GM13977 (cell line): ENCODE data around the gene MARVELD3.
"Not testable (repeated sequence)": the region's sequence is repeated elsewhere in the genome, so short reads cannot be mapped to it uniquely, and the experiment has no call there.

Experiments used
- DNase-seq: peaks from one replicate; pipeline ENCODE4 v3.0.0; 2012; ENCODE audit warnings: low spot score
- in situ Hi-C: fragments of 300-500 bp; cut with MboI; formaldehyde crosslinking; loops from one replicate; pipeline ENCODE4 v1.12.0; 2022; ENCODE audit warnings: low sequenced_read_pairs, low pct_unique_long_range_greater_than_20kb, mixed read lengths, inconsistent platforms; ENCODE audit not compliant: unreplicated experiment
- TF ChIP-seq, protein P1 (sequence below): IDR thresholded peaks from 2 replicates; pipeline ENCODE4 v1.5.1; 2012; ENCODE audit warnings: mild to moderate bottlenecking, control low read depth; ENCODE audit not compliant: insufficient read depth; ENCODE audit errors: extremely low read depth, missing control alignments

Gene MARVELD3, protein sequence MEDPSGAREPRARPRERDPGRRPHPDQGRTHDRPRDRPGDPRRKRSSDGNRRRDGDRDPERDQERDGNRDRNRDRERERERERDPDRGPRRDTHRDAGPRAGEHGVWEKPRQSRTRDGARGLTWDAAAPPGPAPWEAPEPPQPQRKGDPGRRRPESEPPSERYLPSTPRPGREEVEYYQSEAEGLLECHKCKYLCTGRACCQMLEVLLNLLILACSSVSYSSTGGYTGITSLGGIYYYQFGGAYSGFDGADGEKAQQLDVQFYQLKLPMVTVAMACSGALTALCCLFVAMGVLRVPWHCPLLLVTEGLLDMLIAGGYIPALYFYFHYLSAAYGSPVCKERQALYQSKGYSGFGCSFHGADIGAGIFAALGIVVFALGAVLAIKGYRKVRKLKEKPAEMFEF

DNA sequence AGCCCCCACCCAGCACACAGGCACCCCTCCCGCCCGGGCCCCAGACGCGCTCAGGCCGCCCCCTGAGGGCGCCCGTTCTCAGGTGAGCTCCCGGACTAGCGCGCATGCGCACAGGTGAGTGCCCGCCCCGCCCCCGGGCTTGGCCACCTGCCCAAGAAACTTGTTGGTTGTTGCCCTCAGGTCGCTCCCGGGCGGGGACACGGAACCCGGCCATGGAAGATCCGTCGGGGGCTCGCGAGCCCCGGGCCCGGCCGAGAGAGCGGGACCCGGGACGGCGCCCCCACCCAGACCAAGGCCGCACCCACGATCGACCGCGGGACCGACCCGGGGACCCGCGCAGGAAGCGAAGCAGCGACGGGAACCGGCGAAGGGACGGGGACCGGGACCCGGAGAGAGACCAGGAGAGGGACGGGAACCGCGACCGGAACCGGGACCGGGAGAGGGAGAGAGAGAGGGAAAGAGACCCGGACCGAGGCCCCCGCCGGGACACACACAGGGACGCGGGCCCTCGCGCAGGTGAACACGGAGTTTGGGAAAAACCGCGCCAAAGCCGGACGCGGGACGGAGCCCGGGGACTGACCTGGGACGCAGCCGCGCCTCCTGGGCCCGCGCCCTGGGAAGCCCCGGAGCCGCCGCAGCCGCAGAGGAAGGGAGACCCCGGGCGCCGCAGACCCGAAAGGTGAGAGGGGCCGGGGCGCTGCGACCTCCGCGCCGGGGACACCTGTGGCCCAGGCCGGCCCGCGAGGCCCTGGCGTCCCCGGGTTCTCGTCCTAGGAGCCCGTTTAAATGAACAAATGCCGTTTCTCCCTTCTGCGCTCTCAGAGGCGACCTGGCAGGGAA is at the start of gene MARVELD3:
Gene MARVELD3 (plus strand): TSS at position 167 of the 840 bp plus-strand sequence. CDS start 46 bp downstream, at position 213.
- TF ChIP-seq, protein P1, sequence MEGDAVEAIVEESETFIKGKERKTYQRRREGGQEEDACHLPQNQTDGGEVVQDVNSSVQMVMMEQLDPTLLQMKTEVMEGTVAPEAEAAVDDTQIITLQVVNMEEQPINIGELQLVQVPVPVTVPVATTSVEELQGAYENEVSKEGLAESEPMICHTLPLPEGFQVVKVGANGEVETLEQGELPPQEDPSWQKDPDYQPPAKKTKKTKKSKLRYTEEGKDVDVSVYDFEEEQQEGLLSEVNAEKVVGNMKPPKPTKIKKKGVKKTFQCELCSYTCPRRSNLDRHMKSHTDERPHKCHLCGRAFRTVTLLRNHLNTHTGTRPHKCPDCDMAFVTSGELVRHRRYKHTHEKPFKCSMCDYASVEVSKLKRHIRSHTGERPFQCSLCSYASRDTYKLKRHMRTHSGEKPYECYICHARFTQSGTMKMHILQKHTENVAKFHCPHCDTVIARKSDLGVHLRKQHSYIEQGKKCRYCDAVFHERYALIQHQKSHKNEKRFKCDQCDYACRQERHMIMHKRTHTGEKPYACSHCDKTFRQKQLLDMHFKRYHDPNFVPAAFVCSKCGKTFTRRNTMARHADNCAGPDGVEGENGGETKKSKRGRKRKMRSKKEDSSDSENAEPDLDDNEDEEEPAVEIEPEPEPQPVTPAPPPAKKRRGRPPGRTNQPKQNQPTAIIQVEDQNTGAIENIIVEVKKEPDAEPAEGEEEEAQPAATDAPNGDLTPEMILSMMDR, result no peak
- in situ Hi-C loops, result no loop called here
- DNase-seq, result peak; percentile 59

DNA sequence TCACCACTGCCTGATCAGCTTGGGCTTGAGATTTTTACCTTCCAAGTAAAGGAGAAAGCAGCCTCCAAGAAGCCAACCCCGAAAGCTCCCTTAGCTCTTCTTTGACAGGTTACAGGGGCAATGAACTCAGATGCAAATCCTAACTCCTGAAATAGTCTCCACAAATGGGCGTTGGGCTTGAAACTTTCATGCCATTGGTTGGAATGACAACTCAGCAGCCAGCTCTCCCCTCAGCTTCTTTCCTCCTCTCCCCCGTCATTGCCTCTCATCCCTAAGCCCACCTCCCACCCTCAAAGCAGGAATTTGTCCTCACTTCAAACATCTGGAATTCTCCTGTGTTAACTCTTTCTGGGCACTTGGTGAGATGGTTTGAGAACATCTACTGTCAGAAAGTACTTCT is 49.0 kb upstream of the MARVELD3 start, which contains the start of gene TAT:
Gene TAT (minus strand): TSS at position 122 of the 400 bp plus-strand sequence. CDS start 677 bp downstream, outside the sequence.
- in situ Hi-C loops, result no loop called here

DNA sequence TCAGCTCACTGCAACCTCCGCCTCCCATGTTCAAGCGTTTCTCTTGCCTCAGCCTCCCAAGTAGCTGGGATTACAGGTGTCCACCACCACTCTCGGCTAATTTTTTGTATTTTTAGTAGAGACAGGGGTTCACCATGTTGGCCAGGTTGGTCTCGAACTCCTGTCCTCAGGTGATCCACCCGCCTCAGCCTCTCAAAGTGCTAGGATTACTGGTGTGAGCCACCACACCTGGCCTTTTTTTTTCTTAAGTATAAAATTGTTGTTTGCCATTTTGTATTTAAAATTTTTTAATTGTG is 43.5 kb upstream of the MARVELD3 start:
- in situ Hi-C loops, result not testable (repeated sequence)

More for the DNA sequence above, 49.0 kb upstream of the MARVELD3 start, which contains the start of gene TAT:
- TF ChIP-seq, protein P1, result no peak
- no peak for DNase-seq

DNA sequence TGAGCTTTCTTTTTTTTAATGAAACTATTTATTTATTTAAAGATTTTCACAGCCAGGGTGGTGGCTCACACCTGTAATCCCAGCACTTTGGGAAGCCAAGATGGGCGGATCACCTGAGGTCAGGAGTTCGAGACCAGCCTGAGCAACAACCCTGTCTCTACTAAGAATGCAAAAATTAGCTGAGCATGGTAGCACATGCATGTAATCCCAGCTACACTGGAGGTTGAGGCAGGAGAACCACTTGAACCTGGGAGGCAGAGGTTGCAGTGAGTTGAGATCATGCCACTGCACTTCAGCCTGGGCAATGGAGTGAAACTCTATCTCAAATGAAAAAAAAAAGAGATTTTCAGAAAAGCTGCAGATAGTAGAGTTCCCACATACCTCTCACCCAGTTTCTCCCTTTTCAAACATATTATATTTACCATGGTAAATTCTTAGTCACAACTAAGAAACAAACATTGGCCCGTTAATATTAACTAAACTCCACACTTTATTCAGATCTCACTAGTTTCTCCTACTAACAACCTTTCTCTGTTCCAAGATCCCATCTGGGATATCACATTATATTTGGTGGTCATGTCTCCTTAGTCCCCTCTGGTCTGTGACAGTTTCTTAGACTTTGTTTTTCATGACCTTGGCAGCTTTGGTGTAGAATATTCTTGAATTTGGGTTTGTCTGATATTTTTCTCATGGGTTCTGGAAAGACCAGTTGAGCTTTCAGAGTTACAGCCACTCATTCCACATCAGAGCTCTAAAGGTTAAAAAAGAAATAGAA is 41.3 kb upstream of the MARVELD3 start:
- in situ Hi-C loops, result no loop called here
- TF ChIP-seq, protein P1, result no peak
- no peak for DNase-seq

More for the DNA sequence above, 43.5 kb upstream of the MARVELD3 start:
- DNase-seq, result not testable (repeated sequence)

DNA sequence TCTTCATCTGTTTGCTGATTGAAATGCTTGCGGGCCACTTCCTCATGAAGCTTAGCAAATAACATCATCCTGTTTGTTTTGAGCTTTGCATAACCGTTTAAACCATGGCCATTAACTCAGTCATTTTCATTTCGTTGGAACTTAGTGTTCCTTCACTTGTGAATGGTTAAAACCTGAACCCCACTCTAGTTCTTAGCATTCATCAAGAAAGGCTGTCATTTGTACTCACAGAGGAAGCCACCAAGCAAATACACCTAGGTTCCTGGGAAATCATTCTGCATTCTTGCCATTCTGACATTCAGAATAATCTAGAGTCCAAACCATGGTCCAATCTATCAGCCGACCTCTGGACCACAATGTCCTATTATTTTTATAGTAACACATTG is 40.7 kb upstream of the MARVELD3 start:
- in situ Hi-C loops, result no loop called here
- no peak for DNase-seq
- TF ChIP-seq, protein P1, result no peak

DNA sequence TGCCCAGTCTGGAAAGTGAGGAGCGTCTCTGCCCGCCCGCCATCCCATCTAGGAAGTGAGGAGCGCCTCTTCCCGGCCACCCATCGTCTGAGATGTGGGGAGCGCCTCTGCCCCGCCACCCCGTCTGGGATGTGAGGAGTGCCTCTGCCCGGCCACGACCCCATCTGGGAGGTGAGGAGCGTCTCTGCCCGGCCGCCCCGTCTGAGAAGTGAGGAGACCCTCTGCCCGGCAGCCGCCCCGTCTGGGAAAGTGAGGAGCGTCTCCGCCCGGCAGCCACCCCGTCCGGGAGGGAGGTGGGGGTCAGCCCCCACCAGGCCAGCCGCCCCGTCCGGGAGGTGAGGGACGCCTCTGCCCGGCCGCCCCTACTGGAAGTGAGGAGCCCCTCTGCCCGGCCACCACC is 36.6 kb upstream of the MARVELD3 start:
- DNase-seq, in situ Hi-C loops: not testable (repeated sequence)

DNA sequence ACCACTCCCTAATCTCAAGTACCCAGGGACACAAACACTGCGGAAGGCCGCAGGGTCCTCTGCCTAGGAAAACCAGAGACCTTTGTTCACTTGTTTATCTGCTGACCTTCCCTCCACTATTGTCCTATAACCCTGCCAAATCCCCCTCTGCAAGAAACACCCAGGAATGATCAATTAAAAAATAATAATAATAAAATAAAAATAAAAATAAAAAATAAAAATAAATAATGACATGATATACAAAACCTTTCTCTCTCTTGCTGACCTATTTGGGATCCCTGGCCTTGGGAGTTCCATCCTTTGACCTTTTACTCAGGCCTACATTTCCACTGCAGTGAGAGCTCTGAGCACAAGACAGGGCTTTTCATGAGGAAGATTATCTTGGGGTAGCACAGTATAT is 35.9 kb upstream of the MARVELD3 start:
- in situ Hi-C loops, DNase-seq: not testable (repeated sequence)
